A549 treated with ZK216348 at 1 μM for 4 hours (cell line): ENCODE results near the gene COMMD1. TPM values are rescaled to one million over a fixed set of nuclear protein-coding genes. Genes with fewer than 3 reads are reported as not detected.

Source experiments
- total RNA-seq: library from RNA; stranded (reverse); fragments of 200-300 nt; extraction: Qiagen RNA extraction; gene quantifications from 5 replicates; pipeline ENCODE4 v1.2.3, GENCODE V29; 2022; ENCODE audit warnings: low read depth

The COMMD1 gene
- total RNA-seq, result 38.1 to 46.2 TPM (median 40.1 TPM) in 5 replicates

GRCh38 chr2:61905372-61906185, at the start of gene COMMD1:
Gene COMMD1 (plus strand): TSS chr2:61905674. CDS start chr2:61905679, 5 bp downstream.

GRCh38 chr2:61888267-61889055, 17.0 kb upstream of the COMMD1 start, which contains the start of gene CCT4:
Gene CCT4 (minus strand): TSS chr2:61888656. CDS start chr2:61888507, 149 bp downstream.

Other genes with a start within 250 kb of the COMMD1 start
- 5.0 to 9.9 TPM (median 8.1 TPM) in 5 replicates for gene FAM161A, start 51.6 kb upstream of the COMMD1 start, total RNA-seq
- 281 to 323 TPM (median 318 TPM) in 5 replicates for gene CCT4, start 17.0 kb upstream of the COMMD1 start, total RNA-seq